HG02938 (cell line): ENCODE measurements around the gene RXRG.

ENCODE experiments used
- ATAC-seq: cut with Tn5 transposase; IDR thresholded peaks from one replicate; pipeline ENCODE4 v1.9.1; 2021; ENCODE audit warnings: mild to moderate bottlenecking, moderate library complexity; ENCODE audit not compliant: unreplicated experiment

RXRG gene

DNA sequence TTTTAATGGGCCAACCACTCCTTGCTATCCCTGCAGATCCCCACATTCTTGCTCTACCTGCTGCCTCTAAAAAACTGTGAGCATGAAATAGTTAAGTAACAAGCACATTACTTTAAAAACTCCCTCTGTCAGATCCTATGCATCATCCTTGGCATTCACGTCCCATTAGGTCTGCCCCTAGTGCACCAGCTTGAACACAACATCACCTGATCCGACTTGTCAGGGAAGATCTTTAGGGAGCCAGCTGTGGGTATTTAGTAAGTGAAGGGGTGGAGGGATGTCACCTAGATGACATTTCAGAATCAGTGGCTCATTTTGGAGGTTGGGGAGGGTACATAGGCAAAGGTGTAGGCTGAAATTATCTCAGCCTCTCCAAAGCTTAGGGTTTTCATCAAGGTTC, 33.5 kb downstream of the RXRG start:
- no peak for ATAC-seq

DNA sequence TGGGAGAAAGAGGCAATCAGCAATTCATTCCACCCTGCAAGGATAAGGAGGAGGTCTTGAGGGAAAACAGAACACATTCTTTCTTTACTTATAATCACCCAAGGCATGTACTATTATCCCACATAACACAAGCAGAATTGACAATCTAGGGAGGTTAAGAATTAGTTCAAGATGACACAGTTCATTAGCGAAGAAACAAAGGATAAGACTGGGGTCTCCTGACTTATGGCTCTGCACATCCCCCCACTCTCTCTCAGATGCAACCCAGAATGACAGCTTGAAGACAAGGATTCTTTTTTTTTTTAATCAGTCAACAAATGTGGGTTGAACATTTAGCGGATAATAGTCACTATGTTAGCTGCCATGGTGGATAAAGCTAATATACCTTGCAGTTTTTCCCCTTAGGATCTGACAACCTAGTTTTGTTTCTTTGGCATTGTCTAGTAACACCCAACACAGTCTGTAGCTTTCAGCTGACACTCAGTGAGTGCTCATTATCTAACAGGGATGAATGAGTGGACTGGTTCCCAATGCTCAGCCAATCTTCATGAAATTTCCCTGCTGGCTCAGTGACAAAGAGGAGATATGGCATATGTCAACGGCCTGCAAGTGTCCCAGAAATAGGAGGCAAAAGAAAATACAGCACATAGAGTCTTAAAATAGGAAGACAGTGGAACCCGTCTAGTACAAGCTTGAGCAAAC, 35.1 kb downstream of the RXRG start:
- no peak for ATAC-seq

DNA sequence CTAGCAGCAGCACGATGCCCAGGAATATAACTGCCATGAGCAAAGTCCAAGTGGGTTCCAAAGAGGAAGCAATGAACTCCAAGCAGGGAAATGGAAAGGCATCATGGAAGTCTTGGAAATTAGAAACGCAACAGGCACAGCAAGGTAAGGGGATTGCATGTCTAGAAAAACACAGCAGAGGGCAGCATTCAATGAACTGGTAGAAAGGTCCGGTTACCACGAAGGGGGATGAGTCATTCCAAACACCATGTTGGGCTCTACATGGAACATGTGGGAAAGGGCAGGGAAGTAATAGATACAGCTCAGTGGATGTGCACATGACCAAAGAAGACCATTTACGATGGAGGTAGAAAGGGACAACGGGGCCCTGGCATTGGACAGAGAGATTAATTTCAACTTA, 36.4 kb downstream of the RXRG start:
- ATAC-seq, result no peak

DNA sequence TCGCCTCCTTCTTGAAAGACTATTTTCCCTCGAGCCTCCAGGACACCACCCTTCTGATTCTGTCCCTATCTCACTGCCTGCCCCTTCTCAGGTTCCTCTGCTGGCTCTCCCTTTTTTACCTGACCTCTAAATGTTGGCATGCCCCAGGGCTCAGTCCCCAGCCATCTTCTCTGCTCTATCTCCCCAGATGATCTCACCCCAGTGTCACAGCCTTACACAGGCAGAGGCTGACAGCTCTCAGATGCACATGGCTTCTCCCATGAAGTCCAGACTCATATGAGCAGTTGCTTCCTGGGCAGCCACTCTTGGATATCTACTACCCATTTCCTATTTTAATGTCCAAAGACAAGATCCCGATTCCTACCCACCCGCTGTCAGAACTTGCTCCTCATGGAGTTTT, 37.5 kb downstream of the RXRG start:
- ATAC-seq, result no peak

DNA sequence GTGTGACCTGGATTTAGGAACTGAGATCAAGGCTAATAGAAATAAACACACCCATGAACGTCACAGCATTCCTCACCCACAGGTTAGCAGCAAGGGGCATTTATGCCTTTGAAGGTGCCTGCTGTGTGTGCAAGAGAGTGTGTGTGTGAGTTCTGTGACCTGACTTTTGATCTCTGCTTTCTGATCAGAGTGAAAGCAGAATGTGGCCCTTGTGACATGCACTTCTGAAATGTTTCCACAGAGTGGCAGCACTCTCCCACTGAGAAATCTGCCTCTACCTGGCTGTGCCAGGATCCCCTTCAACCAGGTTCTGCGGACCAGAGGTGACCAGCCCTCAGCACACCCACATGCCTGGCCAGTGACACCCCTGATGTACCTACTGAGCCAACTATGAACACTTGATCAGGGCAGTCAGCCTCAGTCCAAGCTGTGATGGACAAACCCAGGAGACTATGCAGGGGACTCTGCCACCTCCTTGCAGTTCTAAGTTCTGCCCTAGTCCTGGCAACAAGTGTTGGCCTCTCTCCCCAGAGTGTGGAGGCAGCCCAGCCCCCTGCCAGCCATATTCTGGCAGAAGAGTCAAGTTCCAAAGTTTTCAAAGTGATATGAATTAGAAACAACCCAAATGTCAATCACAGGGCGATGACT, 41.0 kb downstream of the RXRG start:
- peak; percentile 76 for ATAC-seq

DNA sequence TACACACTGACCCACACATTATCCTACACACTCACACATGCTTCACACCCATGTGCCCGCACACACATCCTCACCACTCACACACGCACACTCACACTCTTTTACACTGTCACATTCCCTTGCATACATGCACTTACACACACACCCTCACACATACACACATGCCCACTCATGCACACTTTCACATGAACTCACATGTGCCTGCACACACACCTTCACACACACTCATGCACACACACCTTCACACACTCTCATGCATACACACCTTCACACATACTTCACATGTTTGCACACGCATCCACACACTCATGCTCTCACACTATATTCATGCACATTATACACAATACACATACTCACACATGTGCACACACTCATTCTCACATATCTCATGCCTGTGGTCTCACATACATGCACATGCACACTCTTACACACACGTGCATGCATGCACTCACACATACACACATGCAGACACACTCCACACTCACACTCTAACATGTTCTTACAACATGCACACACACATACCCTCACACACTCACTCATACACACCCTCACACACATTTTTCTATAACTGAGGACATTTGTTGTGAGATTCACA, 42.3 kb downstream of the RXRG start:
- no peak for ATAC-seq

DNA sequence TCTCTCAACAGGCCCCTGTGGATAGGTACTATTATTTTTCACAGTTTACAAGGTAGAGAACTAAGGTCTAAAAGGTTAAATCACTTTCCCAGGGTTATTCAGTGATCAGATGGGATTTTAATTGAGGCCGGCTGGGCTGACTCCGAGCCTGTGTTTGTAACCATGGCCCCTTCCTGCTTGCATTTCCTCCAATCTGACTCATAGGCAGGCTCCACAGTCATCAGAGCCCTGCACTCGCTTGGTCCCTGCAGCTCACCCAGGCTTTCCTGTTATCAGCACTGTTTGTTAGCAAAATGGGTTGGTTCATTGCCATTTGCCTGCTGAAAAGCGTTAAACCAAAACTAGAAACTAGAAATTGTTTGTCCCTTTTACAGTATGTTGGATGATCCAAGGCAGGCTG, 47.0 kb downstream of the RXRG start:
- ATAC-seq, result no peak

DNA sequence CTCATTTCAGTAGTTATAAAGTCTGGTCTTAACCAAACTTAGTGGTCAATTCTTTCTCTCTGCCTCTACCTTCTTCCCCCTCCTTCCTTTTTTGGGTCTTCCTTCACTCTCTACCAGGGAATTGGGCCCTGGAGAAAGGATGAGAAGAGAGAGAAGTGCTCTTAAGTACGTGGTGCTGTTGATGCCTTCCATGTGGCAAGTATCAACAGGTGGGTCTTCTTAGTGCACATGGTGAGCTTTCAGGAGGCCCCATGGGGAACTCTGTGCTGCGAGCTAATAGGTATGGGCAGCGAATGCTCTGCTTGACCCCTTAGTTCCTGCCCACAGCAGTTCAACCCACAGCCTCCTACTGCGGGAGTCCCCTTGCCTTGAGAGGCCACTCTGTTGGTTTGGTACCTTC, 49.0 kb downstream of the RXRG start:
- no peak for ATAC-seq

DNA sequence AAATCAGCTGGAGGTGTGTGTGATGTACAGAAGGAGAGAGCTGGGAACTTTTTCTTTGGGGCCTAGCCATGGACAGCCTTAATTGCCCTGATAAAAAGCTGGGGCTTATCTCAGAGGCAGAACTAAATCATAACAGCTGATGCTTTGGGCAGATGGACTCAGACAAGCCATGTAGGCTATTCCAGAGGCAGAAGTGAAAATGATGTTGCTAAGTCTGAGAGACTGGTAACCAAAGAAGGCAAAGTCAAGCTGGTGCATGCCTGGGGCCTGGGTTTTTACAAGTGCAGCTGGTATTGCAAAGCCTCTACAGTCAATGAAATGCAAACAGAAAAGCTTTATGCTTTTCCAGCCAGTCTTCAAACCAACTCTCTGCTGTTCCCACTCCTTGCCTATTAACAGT, 49.4 kb downstream of the RXRG start:
- ATAC-seq, result no peak

DNA sequence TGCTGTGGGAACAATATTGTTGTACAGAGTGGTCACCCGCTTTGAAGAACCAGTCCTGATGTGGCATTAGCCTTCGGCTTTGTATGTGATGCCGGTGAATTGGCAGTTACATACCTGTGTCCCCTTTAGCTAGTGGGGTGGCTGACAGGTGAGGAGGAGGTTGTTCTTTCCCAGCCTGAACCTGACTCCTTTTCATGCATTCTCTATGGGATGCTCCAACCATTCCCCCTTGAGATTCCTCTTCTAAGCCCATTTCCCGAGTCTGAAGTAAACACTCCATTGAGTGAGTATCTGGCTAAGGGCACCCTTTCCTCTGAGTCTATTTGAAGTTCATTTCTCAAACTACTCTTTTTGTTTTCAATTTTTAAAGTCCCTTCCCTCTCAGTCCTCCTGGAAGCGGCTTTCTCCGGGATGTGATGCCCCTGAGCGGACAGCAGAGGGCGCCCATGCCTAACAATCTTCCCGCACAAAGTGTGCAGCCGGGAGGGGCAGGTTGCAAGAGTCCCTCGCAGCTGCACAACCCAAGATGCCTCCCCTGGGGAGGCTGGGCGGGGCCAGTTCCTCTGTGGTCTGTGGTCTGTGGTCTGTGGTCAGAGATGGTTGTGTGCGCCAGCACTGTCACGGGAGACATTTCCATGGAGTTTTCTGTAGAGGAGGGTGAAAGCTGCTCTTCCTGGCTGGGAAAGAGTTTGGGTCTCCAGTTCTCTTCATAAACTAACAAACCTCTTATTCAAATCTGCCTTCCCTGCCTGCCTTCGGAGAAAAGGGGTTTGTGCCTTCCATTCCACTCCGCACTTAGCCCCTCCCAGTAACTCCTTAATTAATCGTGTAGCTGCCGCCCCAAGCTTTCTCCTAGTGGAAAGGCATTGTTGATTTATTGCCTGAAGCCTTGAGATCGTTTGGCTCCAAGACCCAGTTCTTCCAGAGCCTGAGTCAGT, 52.0 kb downstream of the RXRG start:
- ATAC-seq, result peak; percentile 91

DNA sequence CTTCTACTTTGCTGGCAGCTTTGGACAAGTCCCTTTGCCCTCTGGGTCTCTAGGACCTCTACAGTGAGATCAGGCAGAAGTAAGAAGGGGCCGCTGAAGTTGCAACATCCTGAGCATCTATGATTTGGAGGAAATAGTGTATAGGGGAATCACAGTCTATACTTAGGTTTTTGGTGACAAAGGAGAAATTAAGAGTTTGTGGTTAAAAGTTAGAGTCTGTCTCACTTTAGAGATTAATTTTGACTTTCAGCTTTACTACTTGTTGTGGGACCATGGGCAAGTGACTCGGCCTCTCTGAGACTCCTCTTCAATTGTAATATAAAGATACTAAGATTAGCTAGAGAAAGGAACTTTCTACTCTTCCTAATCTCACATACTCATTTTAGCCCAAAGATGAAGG, 55.3 kb downstream of the RXRG start:
- no peak for ATAC-seq

DNA sequence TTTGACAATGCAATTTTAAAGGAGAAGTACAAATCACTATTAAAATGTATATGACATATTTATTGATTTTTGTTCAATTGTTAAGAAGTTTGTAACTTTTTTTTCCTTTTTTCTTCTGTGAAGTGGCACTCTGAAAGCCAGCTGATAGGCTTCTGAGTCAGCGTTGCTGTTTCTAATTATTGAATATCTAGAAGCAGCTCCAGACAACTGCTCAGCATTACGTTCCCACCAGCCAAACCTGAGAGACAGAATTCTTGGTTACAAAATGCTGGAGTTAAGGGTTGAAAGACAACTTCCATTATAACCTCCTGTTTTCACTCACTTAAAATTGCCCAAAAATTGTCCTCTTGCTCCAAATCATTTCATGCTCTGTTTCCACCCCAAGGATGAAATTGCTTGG, 57.0 kb downstream of the RXRG start:
- ATAC-seq, result no peak

DNA sequence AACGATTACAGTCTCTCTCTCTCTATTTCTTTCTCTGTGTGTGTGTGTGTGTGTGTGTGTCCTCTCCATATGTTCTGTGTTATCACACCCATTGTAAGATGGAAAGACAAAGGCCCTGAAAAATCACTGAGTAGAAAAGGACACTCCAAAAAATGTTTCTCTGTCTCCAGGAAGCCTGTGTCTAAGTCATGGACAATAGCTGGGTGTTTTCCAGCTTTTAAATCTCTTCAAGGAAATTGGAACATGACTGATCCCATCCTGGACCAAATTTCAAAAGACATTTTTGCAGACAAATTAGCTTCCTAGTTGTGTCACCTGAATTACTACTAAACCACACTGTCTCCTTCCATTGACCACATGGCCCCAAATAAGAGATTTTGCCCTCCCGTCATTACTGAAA, 57.4 kb downstream of the RXRG start:
- no peak for ATAC-seq

DNA sequence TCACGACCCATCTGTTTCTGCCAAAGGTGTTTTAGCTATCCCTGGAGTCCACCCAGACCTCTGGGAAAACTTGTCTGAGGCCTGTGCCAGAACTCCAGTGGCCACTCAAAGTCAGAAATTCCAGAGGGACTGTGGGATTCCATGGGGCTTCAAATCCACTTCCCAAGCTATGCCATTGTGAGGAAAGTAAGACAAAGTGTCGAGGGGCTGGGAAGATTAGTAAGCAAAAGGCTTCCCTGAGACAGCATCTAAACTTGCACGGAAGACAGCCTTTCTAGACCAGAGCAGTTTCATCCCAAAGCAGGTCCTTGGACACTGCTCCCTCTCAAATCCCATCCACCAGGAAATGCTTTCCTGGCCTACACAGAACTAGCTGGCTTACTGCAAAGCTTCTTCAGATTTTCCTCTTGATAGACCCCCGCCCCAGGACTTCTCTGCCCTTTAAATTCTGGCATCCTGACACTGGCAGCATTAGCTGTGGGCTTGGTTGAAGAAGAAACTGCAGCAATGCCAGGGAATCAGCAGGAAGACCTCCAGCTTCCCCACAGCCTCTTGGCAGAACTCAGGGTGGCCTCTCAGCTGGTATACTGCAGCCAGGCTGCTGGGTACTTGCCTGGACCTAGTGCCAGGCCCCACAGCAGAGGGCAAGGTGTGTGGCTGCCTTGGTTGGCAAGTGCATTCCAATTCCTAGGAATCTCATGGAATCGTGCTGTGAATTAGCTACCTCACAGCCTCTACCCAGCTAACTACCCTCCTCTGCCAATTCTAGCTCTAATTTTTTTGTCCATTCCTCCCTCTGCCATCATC, 61.1 kb downstream of the RXRG start:
- ATAC-seq, result no peak

DNA sequence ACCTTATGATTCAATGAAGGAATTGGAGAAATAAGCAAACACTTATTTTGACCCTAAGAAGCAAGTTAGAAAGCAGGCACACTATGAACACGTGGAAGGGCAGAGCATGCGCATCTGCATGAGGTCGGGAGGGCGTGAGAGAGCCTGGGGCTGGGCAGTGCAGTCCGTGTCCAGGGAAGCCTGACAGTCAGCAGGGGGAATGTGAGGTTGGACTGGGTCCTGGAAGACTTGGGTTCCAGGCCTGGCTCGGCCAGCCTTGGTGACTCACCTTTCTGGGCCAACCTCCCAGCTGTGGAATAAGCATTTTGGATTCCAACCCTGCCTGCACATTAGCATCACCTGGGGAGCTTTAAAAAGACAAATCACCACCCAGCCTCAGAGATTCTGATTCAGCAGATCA, 61.9 kb downstream of the RXRG start:
- no peak for ATAC-seq

DNA sequence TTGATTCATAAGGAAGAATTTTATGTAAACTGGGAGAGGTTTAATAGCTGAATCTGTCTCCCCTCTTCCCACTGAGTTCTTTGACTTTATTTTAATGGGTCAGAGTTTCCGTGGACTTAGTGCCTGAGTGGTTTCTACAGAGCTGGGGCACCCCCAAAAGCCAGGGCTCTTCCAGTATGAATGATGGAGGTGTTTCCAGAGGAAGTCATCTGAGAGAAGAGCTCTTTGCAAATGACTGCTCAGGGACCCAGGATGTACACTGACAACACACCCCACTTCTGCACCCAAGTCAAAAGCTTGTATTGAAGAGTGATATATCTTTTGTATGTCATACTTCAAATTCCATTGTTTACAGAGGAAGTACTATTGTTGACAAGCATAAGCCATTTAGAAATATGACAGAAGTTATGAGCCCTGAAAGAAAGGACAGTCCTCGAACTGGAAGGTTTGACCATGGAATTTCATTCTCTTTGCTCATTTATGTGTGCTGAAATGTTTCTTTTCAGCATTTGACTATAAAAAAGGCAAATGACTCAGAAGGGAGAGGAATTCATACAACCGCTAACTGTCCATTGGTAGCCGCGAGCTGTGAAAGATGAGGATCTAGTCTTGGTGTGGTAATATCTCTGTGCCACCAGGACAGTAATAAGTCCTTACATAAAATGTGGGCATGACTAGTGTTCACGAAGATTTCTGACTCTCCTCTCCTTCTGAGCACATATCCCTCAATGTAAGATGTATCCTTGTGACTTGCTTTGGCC, 63.0 kb downstream of the RXRG start:
- ATAC-seq, result no peak

DNA sequence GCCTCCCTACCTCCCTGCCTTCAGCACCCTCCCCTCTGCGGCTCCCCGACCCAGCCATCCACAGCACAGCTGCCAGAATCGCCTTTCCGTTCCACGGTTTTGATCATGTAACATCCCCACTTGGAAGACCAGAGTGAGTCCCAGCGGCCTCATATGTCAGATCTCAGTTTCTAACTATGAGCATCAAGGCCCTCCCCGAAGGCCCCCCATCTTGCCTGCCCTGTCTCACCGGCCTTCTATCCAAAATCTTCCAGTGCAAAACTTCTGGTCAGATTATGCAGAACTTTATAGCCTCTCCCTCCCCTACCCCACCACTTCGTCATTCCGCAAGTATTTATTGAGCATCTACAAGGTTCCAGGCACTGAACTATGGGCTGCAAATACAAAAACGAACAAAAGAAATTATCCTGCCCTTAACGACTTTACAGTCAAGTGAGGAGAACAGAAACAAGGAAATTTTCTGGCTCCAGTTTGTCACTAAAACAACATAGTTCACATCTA, 68.1 kb downstream of the RXRG start:
- no peak for ATAC-seq

DNA sequence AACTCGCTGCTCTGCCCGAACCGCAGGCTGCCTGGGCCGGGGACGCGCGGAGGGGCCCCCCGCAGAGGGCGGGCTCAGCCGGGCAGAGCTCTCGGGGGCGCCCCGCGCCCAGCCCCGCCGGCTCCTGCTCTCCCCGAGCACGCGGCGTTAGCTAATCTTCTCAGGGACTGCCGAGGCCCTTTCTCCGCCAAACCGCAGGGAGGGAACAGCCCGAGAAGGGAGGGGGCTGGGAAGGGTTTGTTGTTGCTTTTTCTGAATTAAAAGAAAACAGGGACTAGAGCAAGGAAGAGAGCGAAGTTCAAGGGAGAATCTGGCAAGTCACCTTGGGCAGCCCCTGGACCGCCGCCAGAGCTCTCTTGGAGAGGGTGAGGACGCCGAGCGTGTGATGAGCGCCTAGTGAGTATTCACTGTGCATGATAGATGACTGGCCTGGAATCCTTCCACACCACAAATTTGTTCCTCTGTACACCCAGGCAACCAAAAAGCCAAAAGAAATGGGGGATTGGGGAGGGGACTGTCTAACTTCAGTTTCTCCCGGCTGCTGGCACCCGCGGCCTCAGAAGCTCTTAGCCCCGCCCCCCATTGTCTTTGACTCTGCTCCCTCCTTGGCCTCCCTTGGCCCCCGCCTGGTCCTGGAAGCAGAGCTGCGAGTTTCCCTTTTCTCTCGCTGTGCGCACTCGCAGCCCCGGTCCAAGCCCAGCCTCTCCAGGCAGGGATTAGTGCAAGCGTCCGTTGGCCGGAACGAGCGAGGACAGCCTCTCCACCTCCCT, 68.7 kb downstream of the RXRG start:
- no peak for ATAC-seq

DNA sequence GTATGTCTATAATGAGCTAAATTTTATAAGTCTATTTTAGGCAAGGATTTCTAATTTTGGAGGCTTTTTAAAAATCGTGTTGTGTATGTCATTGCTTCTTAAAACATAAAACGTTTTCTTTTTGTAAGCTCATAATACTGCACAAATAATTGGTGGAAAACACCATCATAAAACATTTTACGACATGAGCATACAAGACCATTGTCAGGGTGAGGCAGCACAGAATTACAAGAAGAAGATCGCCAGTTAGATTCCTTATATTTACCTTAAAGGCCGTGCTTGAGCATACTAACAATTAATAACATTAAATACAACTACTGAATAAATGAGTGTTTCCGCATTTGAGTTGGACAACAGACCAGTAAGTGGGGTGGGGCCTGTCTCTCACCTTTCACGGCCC, 69.3 kb downstream of the RXRG start:
- ATAC-seq, result no peak
